Liver (tissue), 9 donors: Measurements from ENCODE around the gene SLC25A34. TPM values are rescaled to one million over a fixed set of nuclear protein-coding genes. Genes with fewer than 3 reads are reported as not detected.

Experiments used
- DNase-seq: peaks from one replicate; pipeline ENCODE4 v3.0.0-alpha.2; 2017; ENCODE audit warnings: low spot score
- H3K27ac ChIP-seq, 2 donors: one replicate each; pipeline ENCODE4 v1.7.0; 2013; ENCODE audit warnings: inconsistent platforms in 2 of 2, low read length in 2 of 2, control low read depth in 1 of 2, low read depth in 1 of 2, mild to moderate bottlenecking in 1 of 2
- H3K27me3 ChIP-seq, 4 donors: one replicate each; pipeline versions ENCODE4 v1.6.1 to v1.7.0; 2013; ENCODE audit warnings: low read length in 3 of 4, inconsistent platforms in 1 of 4, mild to moderate bottlenecking in 1 of 4, moderate library complexity in 1 of 4; ENCODE audit not compliant: control insufficient read depth in 4 of 4, insufficient read depth in 4 of 4
- H3K36me3 ChIP-seq, 4 donors: one replicate each; pipeline versions ENCODE4 v1.6.1 to v1.7.0; 2013; ENCODE audit warnings: low read length in 3 of 4, mild to moderate bottlenecking in 3 of 4, low read depth in 1 of 4, moderate library complexity in 1 of 4; ENCODE audit not compliant: control insufficient read depth in 4 of 4, insufficient read depth in 3 of 4
- H3K4me1 ChIP-seq, 4 donors: one replicate each; pipeline versions ENCODE4 v1.6.1 to v1.7.0; 2013; ENCODE audit warnings: low read length in 3 of 4, mild to moderate bottlenecking in 3 of 4, moderate library complexity in 1 of 4; ENCODE audit not compliant: control insufficient read depth in 4 of 4, insufficient read depth in 4 of 4
- H3K4me3 ChIP-seq, 3 donors: one replicate each; pipeline versions ENCODE4 v1.6.1 to v1.7.0; 2013; ENCODE audit warnings: low read length in 3 of 3, control low read depth in 1 of 3, low read depth in 1 of 3, mild to moderate bottlenecking in 1 of 3
- H3K9ac ChIP-seq, 2 donors: one replicate each; pipeline ENCODE4 v1.7.0; 2013; ENCODE audit warnings: low read length in 2 of 2, mild to moderate bottlenecking in 2 of 2, moderate library complexity in 2 of 2, control low read depth in 1 of 2, low read depth in 1 of 2
- H3K9me3 ChIP-seq, 4 donors: one replicate each; pipeline versions ENCODE4 v1.6.1 to v1.7.0; 2013; ENCODE audit warnings: low read length in 3 of 4; ENCODE audit not compliant: control insufficient read depth in 4 of 4
- CTCF ChIP-seq: fragments of 150-350 bp; IDR thresholded peaks from 2 replicates; pipeline ENCODE4 v1.5.1; 2017; ENCODE audit warnings: improper control_type of control experiment, low read depth, low read length; ENCODE audit not compliant: missing input control
- EGR1 ChIP-seq, 2 donors: IDR thresholded peaks; 2 replicates each; pipeline ENCODE4 v1.6.1; 2016 to 2018; ENCODE audit warnings: antibody characterized with exemption in 2 of 2, low read depth in 2 of 2
- FOXA1 ChIP-seq: IDR thresholded peaks from 2 replicates; pipeline ENCODE4 v1.6.1; 2016; ENCODE audit warnings: antibody characterized with exemption
- FOXA2 ChIP-seq: IDR thresholded peaks from 2 replicates; pipeline ENCODE4 v1.6.1; 2016; ENCODE audit warnings: antibody characterized with exemption
- GABPA ChIP-seq, 2 donors: IDR thresholded peaks in 1 of 2; conservative IDR thresholded peaks in 1 of 2; 2 replicates each; pipeline ENCODE4 v1.6.1; 2016; ENCODE audit warnings: antibody characterized with exemption in 2 of 2, mild to moderate bottlenecking in 1 of 2, moderate library complexity in 1 of 2
- MAX ChIP-seq: IDR thresholded peaks from 2 replicates; pipeline ENCODE4 v1.6.1; 2016; ENCODE audit warnings: antibody characterized with exemption
- NR2F2 ChIP-seq: IDR thresholded peaks from 2 replicates; pipeline ENCODE4 v1.6.1; 2016; ENCODE audit warnings: antibody characterized with exemption
- REST ChIP-seq: IDR thresholded peaks from 2 replicates; pipeline ENCODE4 v1.6.1; 2016; ENCODE audit warnings: antibody characterized with exemption, mild to moderate bottlenecking
- TAF1 ChIP-seq: conservative IDR thresholded peaks from 2 replicates; pipeline ENCODE4 v1.6.1; 2016; ENCODE audit warnings: antibody characterized with exemption, mild to moderate bottlenecking
- YY1 ChIP-seq: IDR thresholded peaks from 2 replicates; pipeline ENCODE4 v1.6.1; 2016; ENCODE audit warnings: antibody characterized with exemption, mild to moderate bottlenecking
- ZBTB33 ChIP-seq: IDR thresholded peaks from 2 replicates; pipeline ENCODE4 v1.6.1; 2016; ENCODE audit warnings: antibody characterized with exemption
- WGBS: extraction: QIAGEN DNeasy Blood & Tissue Kit; methylation state at CpG from one replicate; pipeline ENCODE4 v1.1.7; 2013; 5-methylcytosine and 5-hydroxymethylcytosine counted together
- polyA plus RNA-seq, 2 donors: library from polyadenylated mRNA; stranded (reverse) in 1 of 2; unstranded in 1 of 2; fragments of 200-250 nt in 1 of 2; fragments of >200 nt in 1 of 2; fragmentation: Nextera tagmentation in 1 of 2; extraction: Ambion mirVana in 1 of 2; gene quantifications; one replicate each; pipeline versions ENCODE4 v1.2.1 to v1.2.3, GENCODE V29; 2013 to 2015
- total RNA-seq, 2 donors: library from RNA; depleted of rRNA; stranded (reverse); fragments of >200 nt; gene quantifications; one replicate each; pipeline ENCODE4 v1.2.3, GENCODE V29; 2014
- donor health status: healthy.
- donor health status: healthy.
- donor health status: healthy.
- donor health status: healthy.
- donor health status: healthy.

The SLC25A34 gene
- total and polyA plus RNA-seq, 4 donors, result 0.79 to 7.3 (median 2.4) TPM

- H3K36me3 ChIP-seq, result peaks cover 4 to 40% (median 19%) of the 10 kb centered on the region in 4 donors
Measured at GRCh38 chr1:15722836-15723532, 13.1 kb upstream of the SLC25A34 start.

GRCh38 chr1:15723631-15724246, 12.3 kb upstream of the SLC25A34 start:
- Histone ChIP-seq H3K36me3 (peaks cover 7 to 48% (median 22%) of the 10 kb centered on the region in 4 donors), H3K4me3 (no peak overlapping the region), H3K9me3 (no peaks in the 10 kb centered on the region), H3K9ac (no peak overlapping the region), H3K27ac (no peak overlapping the region), H3K4me1 (peaks cover 0 to 5% (median 2%) of the 10 kb centered on the region in 4 donors), H3K27me3 (no peaks in the 10 kb centered on the region)
- WGBS, result 96% methylated on average over 20 of the region's 20 CpGs
- no peak for DNase-seq
- TF ChIP-seq ZBTB33 (no peak), GABPA (IDR thresholded peaks at IDR 0.05 in 1 of 2, conservative IDR thresholded peaks at IDR 0.05 in 1 of 2) (no peak), FOXA2 (no peak), YY1 (no peak), MAX (no peak), NR2F2 (no peak), EGR1 (IDR thresholded peaks at IDR 0.05; ENCODE audit: low read depth in 2 of 2) (no peak), FOXA1 (no peak), REST (no peak)

More at GRCh38 chr1:15722836-15723532, 13.1 kb upstream of the SLC25A34 start:
- Histone ChIP-seq H3K27ac (no peak overlapping the region), H3K9ac (no peak overlapping the region), H3K4me3 (no peak overlapping the region), H3K27me3 (no peaks in the 10 kb centered on the region), H3K4me1 (peaks cover 0 to 10% (median 8%) of the 10 kb centered on the region in 4 donors), H3K9me3 (no peaks in the 10 kb centered on the region)
- DNase-seq, result no peak
- 96% methylated on average over 13 of the region's 13 CpGs for WGBS
- no peak for TF ChIP-seq TAF1
- TF ChIP-seq NR2F2, result no peak
- no peak for TF ChIP-seq CTCF
